ENCODE results near the gene THAP12. TPM values are rescaled to one million over a fixed set of nuclear protein-coding genes. Genes with fewer than 3 reads are reported as not detected.

THAP12 gene
- total RNA-seq, 1 donor from 2014 or later = 34.3 TPM

GRCh38 chr11:76313271-76313670, 67.7 kb downstream of the THAP12 start:
- H3K4me3 ChIP-seq = no peak overlapping the region
- peak; percentile 4 for DNase-seq
- H3K9me3 ChIP-seq = no peaks in the 10 kb centered on the region
- ATAC-seq = no peak
- no peaks in the 10 kb centered on the region for H3K4me1 ChIP-seq
- no peak overlapping the region for H3K27ac ChIP-seq
- intact Hi-C loops (cut with DNase I) = loop anchor here (10.0 kb wide), 1 partner anchor 98 kb away; no protein-coding TSS in a partner anchor
- H3K36me3 ChIP-seq = no peaks in the 10 kb centered on the region
- no peaks in the 10 kb centered on the region for H3K27me3 ChIP-seq (ENCODE audit: low read depth)
- no peak for TF ChIP-seq CTCF (IDR thresholded peaks at IDR 0.05)

GRCh38 chr11:76310832-76311595, 69.9 kb downstream of the THAP12 start:
- ATAC-seq (peak in 1 of 2 donors; percentile 16), DNase-seq (peak; percentile 41)
- no peaks in the 10 kb centered on the region for H3K36me3 ChIP-seq
- H3K4me3 ChIP-seq = no peak overlapping the region
- intact Hi-C loops (cut with DNase I) = loop anchor here (10.0 kb wide), 1 partner anchor 96 kb away; no protein-coding TSS in a partner anchor
- no peaks in the 10 kb centered on the region for H3K9me3 ChIP-seq
- no peak for TF ChIP-seq CTCF (IDR thresholded peaks at IDR 0.05)
- H3K4me1 ChIP-seq = peaks cover 5% of the 10 kb centered on the region
- no peaks in the 10 kb centered on the region for H3K27me3 ChIP-seq (ENCODE audit: low read depth)
- H3K27ac ChIP-seq = no peak overlapping the region

GRCh38 chr11:76307978-76308747, 72.8 kb downstream of the THAP12 start:
- H3K9me3 ChIP-seq = no peaks in the 10 kb centered on the region
- H3K4me1 ChIP-seq = peaks cover 5% of the 10 kb centered on the region
- DNase-seq (no peak), ATAC-seq (no peak)
- H3K27ac ChIP-seq = no peak overlapping the region
- H3K4me3 ChIP-seq = no peak overlapping the region
- intact Hi-C loops (cut with DNase I) = no loop called here
- H3K27me3 ChIP-seq (ENCODE audit: low read depth) = no peaks in the 10 kb centered on the region
- no peaks in the 10 kb centered on the region for H3K36me3 ChIP-seq
- no peak for TF ChIP-seq CTCF (IDR thresholded peaks at IDR 0.05)

- H3K27me3 ChIP-seq (ENCODE audit: low read depth) = no peaks in the 10 kb centered on the region
- no peaks in the 10 kb centered on the region for H3K36me3 ChIP-seq
- DNase-seq (no peak), ATAC-seq (no peak)
- H3K27ac ChIP-seq = no peak overlapping the region
- peaks cover 5% of the 10 kb centered on the region for H3K4me1 ChIP-seq
- no peak overlapping the region for H3K4me3 ChIP-seq
- no peaks in the 10 kb centered on the region for H3K9me3 ChIP-seq
- TF ChIP-seq CTCF (IDR thresholded peaks at IDR 0.05) = no peak
- intact Hi-C loops (cut with DNase I) = no loop called here
Observed at GRCh38 chr11:76307396-76307795, 73.5 kb downstream of the THAP12 start.

GRCh38 chr11:76303399-76303798, 77.5 kb downstream of the THAP12 start:
- no peak for TF ChIP-seq CTCF (IDR thresholded peaks at IDR 0.05)
- Histone ChIP-seq H3K27me3 (ENCODE audit: low read depth) (no peaks in the 10 kb centered on the region), H3K4me3 (no peak overlapping the region), H3K27ac (no peak overlapping the region), H3K9me3 (no peaks in the 10 kb centered on the region), H3K36me3 (no peaks in the 10 kb centered on the region), H3K4me1 (peaks cover 5% of the 10 kb centered on the region)
- intact Hi-C loops (cut with DNase I) = no loop called here
- ATAC-seq = no peak
- DNase-seq = no peak
